ENCODE data around the gene OTUD7B. TPM values are rescaled to one million over a fixed set of nuclear protein-coding genes. Genes with fewer than 3 reads are reported as not detected.

OTUD7B gene
- polyA plus RNA-seq, 5 donors = 16.1 to 21.0 (median 18.0) TPM

DNA sequence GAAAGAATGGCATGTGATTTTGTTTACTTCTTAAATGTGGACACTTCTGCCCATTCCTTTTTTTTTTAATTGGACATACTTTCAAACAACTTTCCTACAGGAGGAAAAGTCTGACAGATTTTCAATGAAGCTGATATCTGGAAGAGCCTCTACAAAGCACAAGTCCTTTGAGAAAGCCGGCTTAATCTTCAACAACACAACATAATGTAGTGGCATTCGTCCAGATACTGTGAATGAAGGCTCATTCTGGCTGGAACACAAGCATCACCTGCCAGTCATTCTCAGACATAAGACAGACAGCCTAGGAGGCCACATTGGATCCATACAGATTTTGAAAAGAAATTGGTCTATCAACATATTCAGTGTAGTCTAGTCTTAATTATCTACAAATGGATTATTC, 4.9 kb downstream of the OTUD7B start:
- no peak for DNase-seq

DNA sequence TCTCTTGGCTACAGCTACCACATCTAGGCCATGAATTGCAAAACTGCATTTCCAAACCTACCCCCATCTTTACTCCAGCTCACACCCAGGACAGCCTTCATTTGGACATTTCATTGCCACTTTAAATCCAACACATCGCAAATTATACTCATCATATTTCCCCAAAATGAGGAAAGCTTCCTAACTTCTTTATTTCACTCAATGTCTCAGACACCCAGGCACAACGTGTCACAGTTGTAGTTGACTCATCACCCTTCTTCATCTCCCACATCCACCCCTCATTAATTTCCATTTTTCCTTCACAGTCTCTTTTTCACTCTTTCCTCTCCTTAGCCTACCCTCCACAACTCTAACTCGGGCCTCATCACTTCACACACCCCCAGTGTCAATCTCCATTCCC, 6.7 kb downstream of the OTUD7B start:
- no peak for DNase-seq

DNA sequence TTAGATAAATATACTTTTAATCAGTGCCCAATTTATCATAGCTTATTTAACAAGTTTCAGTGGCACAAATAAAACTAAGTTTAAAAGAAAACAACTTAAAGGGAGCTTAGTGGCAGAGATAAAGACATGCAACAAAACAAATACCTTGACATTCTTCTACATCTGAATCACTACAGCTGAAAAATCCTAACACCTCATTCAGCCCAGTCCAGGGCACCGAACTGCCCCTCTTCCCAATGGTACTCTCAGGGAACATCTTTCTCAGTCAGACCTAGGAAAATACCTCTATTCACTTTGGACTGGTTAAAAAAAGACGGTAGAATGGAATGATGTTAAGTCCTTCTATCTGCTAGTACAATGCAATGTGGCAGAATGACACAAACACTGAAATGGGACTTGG, 8.3 kb downstream of the OTUD7B start:
- no peak for DNase-seq

DNA sequence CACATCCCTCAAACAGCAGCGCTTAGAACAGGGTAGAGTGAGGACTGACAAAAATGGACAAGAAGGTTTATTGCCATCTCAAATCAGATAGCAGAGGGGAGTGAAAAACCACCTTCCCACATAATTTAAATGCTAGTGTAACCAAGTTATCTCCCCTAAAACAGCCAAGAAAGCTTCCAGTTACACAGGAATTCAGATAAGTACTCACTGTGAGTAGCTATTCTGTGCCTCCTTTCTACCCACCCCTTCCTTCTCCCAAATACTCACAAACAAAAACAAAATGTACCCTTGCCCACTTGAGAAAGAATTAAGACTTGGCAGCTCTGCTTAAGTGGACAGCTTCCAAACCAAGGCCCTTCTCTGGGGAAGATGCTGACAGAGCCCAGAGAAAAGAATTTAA, 9.1 kb downstream of the OTUD7B start:
- no peak for DNase-seq

GRCh38 chr1:149997585-149998262, 12.8 kb downstream of the OTUD7B start:
- no peak for DNase-seq

DNA sequence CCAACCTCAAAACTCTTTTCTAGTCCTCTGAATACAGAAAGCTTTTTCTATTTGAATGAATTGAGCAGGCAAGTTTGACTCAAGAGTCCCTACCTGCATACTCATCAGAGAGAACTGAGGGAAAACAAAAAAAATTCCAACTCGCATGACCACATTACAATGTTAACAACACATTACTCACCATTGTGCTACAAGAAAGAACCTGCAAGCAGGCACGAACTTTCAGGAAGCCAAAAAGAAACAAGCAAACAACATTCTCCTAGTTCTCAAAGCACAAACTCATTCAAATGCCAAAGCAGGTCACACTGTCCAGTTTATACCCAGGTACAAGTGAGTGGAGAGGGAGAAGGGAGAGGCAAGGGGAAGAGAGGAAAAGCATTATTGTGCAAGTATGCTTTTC, 14.6 kb downstream of the OTUD7B start:
- DNase-seq = no peak

- DNase-seq = no peak
Observed at GRCh38 chr1:149993764-149994163, 16.8 kb downstream of the OTUD7B start.

GRCh38 chr1:149993181-149993580, 17.3 kb downstream of the OTUD7B start:
- no peak for DNase-seq

- DNase-seq = no peak
Observed at GRCh38 chr1:149987297-149987595, 23.3 kb downstream of the OTUD7B start.

DNA sequence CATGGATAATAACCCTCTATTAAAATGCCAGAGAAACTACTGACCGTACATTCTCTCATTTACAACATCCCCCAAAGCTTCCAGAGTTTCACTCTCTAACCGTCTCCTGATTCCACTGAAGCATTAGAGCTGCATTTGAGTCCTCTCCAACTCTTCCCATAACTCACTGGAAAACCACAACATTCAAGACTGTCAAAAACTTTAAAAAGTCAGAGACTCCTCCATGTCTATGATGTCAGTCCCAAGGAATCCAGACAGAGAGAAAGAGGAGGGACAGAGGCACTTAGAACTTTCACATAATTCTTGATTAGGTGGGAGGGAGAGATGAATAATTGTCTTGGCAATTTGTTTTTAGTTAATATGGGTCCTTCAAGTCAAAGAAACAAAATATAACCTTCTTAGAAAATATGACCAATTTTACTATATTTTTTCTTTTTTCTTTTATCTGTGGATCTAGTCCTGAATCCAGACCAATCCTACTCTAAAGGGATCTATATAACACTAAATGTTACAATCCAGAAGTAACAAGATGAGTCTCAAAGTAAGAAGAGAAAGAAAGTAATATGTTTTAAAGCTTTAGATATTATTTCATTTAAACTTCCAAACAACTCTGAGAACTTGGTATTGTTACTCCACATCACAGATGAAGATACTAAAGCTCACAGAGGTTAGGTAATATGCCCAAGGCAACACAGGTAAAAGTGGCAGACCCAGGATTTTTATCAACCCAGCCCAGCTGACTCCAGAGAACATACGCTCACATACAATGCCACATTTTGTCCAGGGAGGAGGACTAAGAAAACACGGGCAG, 23.8 kb downstream of the OTUD7B start:
- no peak for DNase-seq

DNA sequence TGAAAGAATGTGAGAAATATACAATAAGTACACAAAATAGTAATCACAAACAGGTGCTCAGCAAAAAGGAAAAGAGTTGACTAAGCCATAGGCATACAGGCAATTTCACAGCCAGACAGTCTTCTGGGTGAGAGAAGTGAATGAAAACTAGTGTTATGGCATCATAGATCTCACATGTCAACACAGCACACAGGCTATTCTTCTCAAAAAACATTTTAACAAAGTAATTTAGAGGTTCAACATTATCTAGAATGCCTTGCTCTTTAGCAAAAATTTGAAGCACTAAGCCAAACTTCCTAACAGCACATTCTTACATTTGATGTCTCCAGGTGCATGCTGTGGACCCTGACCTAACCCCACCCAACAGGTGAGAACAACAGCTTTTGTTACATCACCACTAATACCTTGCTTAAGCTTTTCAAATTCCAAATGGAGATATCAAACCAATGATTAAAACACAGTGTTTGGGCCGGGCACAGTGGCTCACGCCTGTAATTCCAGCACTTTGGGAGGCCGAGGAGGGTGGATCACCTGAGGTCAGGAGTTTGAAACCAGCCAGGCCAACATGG, 30.5 kb downstream of the OTUD7B start:
- DNase-seq = no peak

DNA sequence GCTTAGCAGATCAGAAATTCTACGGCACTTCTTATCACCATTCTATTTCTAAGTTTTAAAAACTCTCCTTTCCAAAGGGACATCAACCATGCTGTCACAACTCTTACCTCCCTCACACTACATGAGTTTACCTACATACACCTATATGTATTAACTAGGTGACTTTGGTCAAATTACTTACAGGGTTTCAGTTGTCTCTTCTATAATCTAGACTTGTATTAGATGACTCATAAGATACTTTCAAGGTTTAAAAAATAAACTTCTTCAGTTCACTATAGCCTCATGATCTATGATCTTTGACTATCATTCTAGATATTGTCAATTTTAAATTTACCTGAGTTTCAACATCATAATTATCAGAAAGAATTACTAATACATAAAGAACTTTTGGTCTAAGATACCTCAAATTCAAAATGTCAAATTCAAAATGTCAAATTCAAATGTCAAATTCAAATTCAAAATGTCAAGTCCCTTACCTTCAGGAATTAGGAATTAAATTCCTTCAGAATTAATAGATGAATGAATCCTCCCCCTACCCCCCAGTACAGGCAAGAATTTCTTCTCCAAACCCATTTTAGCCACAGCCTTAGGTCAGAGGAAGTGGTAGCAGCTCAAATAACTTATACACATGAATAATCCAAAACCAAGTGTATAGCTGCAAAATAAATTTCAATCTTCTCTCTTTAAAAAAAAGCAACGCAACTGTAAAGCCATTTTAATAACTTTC, 31.1 kb downstream of the OTUD7B start:
- DNase-seq = no peak

- no peak for DNase-seq
Observed at GRCh38 chr1:149978547-149979023, 31.9 kb downstream of the OTUD7B start.

DNA sequence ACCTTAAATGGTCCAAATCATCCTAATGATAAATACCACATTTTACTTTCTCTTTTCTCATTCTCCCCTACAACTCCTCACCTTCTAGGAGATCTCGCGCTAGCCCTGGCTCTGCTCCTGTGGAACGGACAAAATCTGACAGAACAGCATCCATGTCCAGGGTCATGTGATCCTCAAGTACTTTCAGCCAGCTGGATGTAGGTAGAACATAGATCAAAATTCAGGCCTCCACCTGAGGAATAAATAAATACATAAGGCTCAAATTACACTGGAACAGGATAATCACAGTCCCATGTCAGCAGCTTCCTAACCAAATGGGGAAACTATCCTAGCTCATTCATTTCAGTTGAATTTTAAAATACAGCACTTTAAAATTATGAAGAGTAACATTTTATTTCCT, 33.2 kb downstream of the OTUD7B start:
- DNase-seq = no peak

DNA sequence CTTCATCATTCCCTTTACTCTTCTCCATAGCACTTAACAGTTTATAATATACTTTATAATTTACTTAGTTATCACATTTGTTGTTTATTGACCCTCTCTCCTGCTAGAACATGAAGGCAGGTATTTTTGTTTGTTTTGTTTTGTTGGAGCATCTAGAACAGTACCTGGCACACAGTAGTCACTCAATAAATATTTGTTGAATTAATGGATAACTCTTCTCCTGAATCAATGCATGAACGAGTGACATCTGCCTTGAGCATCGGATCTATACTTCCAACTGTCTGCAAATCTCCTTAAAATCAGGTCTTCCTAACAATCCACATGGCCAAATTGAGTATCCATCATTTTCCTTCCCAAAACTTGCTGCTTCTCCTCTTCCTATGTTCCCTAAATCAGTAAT, 38.0 kb downstream of the OTUD7B start:
- no peak for DNase-seq

- DNase-seq = no peak
Observed at GRCh38 chr1:149967646-149968045, 42.9 kb downstream of the OTUD7B start.

DNA sequence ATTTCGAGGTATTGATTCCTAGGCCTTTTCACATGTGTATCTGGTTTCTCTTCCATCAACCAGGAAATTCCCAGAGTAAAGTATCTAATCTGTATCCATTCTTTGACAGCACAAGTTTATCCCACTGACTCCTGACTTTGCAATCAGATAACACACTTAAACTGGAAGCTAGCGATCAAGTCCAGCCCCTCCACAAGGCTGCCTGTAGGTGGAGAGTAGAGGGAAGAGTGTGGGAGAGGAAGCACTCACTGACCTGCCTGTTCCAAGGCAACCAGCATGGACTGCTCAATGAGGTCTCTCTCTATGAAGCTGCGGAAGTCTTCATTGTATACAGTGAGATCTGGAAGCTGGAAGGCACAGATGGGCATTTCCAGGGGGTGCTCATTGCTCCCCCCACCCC, 43.5 kb downstream of the OTUD7B start:
- no peak for DNase-seq

DNA sequence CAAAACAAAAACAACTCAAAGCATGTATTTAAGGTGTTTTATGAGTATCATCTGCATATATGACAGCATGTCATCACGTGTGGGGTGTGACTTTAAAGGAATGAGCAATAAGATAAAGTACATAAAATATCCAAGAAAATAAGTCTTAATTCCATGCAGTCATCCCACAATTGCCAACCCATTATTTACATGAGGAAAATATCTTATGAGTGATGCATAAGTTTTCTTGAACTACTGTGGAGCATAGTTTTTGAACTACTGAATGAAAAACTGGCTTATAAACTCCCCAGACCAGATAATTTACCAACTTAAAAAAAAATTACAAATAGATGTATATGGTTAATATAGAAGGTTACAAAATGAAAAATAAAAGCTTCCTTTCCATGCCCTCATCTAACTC, 44.1 kb downstream of the OTUD7B start:
- no peak for DNase-seq

- DNase-seq = no peak
Observed at GRCh38 chr1:149965440-149965839, 45.1 kb downstream of the OTUD7B start.

DNA sequence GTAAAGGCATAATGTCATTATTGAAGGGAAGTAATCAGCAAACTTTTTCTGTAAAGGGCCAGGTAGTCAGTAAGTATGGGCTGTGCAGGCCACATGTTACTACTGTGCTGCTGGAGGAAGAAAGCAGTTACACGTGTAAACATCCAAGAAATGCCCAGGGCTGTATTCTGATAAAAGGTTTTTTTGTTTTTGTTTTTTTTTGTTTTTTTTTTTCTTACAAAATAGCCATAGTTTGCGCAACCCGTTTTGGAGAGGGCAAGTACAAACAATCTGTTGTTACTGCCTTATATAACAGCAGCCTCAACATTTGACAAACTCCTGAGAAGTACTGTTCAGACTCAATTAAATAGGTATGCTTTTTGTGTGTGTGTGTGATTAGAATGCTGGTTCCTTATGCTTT, 47.2 kb downstream of the OTUD7B start:
- peak in 1 of 2 donors; percentile 22 for DNase-seq

DNA sequence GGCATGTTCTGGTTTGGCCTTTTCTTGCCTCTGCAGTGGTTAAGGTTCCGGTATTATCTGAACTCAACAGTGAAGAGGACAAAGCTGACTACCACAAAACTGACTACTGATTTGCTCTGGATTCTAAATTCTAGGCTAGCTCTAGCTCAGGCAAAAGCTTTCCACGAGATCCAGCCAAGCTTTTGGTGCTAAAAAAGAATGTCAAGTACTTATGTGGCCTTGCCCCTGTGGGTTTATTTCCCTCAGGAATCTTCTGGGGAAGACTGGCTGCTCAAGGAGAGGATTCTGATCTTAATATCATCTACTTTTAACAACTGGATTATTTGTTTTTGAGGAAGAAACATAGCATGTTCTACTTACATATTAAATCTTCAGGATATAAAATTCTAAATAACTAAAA, 47.8 kb downstream of the OTUD7B start:
- DNase-seq = no peak

GRCh38 chr1:149962039-149962647, 48.4 kb downstream of the OTUD7B start:
- DNase-seq = peak; percentile 61 to 73
